Measurements from ENCODE around the gene ZSWIM3. TPM values are rescaled to one million over a fixed set of nuclear protein-coding genes. Genes with fewer than 3 reads are reported as not detected.

ZSWIM3 gene
- total and polyA plus RNA-seq, 2 of the 13 experiments (the other 11 are each of a cell fraction or from before 2014, with no cell fraction given) = 5.2 to 5.8 TPM

DNA sequence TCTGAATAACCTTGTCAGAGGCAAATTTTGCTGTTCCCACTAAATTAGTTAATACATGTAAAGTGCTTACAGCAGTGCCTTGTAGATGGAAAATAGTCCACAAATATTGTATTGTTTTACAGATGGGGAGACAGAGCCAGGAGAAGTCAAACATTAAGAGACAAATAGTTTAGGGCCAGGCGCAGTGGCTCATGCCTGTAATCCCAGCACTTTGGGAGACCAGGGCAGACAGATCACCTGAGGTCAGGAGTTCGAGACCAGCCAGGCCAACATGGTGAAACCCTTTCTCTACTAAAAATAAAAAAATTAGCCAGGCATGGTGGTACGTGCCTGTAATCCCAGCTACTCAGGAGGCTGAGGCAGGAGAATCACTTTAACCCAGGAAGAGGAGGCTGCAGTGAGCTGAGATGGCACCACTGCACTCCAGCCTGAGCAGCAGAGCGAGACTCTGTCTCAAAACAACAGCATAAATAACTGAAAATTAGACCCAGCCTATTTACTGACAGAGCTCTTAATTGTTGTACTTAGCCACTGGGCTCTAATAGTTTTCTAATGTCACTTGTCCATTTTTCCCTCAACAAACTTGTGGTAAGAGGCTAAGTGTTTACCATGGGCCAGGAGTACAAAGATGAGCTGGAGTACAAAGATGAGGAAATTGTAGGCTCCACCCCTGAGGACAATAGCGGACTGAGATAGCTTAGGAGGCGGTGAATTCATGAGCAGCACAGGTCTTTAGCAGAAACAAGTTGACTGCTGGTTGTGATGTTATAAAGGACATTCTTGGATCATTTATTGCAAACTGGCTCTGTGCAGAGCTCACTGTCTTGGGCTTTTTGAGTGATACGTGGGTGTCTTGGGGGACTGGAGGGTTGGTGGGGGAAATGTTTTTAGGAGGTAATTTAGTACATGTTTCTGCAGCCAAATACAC is 6.4 kb downstream of the ZSWIM3 start (continued):
- TF ChIP-seq CEBPB (IDR thresholded peaks at IDR 0.05; ENCODE audit: borderline replicate concordance, low read depth, low read length) (peak; percentile 80), ZNF230 (CRISPR knock-in tag; IDR thresholded peaks at IDR 0.05) (no peak), ZMYM2 (CRISPR knock-in tag; IDR thresholded peaks at IDR 0.05) (peak; percentile 88), ZNF678 (CRISPR knock-in tag; IDR thresholded peaks at IDR 0.05) (no peak), ZNF235 (CRISPR knock-in tag; IDR thresholded peaks at IDR 0.05; ENCODE audit: borderline replicate concordance) (no peak), GATA4 (IDR thresholded peaks at IDR 0.05; ENCODE audit: borderline replicate concordance, low read depth) (no peak; the same call in 1 of the 2 replicates), ZSCAN12 (CRISPR knock-in tag; IDR thresholded peaks at IDR 0.05) (no peak), TFE3 (CRISPR knock-in tag; IDR thresholded peaks at IDR 0.05) (no peak), ZNF446 (CRISPR knock-in tag; IDR thresholded peaks at IDR 0.05) (no peak), RNF2 (conservative IDR thresholded peaks at IDR 0.05; ENCODE audit: low read depth) (no peak), SRY (CRISPR knock-in tag; IDR thresholded peaks at IDR 0.05) (no peak), KAT7 (CRISPR knock-in tag; IDR thresholded peaks at IDR 0.05; ENCODE audit: borderline replicate concordance) (no peak; the same call in 1 of the 2 replicates), MTA1 (CRISPR knock-in tag; IDR thresholded peaks at IDR 0.05; ENCODE audit: borderline replicate concordance) (no peak), KLF16 (CRISPR knock-in tag; IDR thresholded peaks at IDR 0.05) (peak in 1 of 2 experiments; percentile 69; a peak in 1 of 4 replicates), SNAI1 (CRISPR knock-in tag; IDR thresholded peaks at IDR 0.05; ENCODE audit: borderline replicate concordance) (no peak), NFE2L2 (IDR thresholded peaks at IDR 0.05; ENCODE audit: low read length) (no peak), NCOA2 (CRISPR knock-in tag; IDR thresholded peaks at IDR 0.05) (peak; percentile 57; the same call in 1 of the 2 replicates), ERF (CRISPR knock-in tag; IDR thresholded peaks at IDR 0.05) (peak; percentile 70), ZNF326 (CRISPR knock-in tag; IDR thresholded peaks at IDR 0.05; ENCODE audit: borderline replicate concordance) (no peak)
- TF ChIP-seq, protein P1, sequence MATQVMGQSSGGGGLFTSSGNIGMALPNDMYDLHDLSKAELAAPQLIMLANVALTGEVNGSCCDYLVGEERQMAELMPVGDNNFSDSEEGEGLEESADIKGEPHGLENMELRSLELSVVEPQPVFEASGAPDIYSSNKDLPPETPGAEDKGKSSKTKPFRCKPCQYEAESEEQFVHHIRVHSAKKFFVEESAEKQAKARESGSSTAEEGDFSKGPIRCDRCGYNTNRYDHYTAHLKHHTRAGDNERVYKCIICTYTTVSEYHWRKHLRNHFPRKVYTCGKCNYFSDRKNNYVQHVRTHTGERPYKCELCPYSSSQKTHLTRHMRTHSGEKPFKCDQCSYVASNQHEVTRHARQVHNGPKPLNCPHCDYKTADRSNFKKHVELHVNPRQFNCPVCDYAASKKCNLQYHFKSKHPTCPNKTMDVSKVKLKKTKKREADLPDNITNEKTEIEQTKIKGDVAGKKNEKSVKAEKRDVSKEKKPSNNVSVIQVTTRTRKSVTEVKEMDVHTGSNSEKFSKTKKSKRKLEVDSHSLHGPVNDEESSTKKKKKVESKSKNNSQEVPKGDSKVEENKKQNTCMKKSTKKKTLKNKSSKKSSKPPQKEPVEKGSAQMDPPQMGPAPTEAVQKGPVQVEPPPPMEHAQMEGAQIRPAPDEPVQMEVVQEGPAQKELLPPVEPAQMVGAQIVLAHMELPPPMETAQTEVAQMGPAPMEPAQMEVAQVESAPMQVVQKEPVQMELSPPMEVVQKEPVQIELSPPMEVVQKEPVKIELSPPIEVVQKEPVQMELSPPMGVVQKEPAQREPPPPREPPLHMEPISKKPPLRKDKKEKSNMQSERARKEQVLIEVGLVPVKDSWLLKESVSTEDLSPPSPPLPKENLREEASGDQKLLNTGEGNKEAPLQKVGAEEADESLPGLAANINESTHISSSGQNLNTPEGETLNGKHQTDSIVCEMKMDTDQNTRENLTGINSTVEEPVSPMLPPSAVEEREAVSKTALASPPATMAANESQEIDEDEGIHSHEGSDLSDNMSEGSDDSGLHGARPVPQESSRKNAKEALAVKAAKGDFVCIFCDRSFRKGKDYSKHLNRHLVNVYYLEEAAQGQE (IDR thresholded peaks at IDR 0.05; ENCODE audit: borderline replicate concordance in 1 of 2, low read depth in 1 of 2, low read length in 2 of 2) = no peak
- TF ChIP-seq, protein P2, sequence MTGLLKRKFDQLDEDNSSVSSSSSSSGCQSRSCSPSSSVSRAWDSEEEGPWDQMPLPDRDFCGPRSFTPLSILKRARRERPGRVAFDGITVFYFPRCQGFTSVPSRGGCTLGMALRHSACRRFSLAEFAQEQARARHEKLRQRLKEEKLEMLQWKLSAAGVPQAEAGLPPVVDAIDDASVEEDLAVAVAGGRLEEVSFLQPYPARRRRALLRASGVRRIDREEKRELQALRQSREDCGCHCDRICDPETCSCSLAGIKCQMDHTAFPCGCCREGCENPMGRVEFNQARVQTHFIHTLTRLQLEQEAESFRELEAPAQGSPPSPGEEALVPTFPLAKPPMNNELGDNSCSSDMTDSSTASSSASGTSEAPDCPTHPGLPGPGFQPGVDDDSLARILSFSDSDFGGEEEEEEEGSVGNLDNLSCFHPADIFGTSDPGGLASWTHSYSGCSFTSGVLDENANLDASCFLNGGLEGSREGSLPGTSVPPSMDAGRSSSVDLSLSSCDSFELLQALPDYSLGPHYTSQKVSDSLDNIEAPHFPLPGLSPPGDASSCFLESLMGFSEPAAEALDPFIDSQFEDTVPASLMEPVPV (CRISPR knock-in tag; IDR thresholded peaks at IDR 0.05) = no peak

Measured in HepG2 (cell line).